LHCN-M2 (cell line): Measurements from ENCODE around the gene IGF2R. TPM values are rescaled to one million over a fixed set of nuclear protein-coding genes. Genes with fewer than 3 reads are reported as not detected.
"Not testable (repeated sequence)": the region's sequence is repeated elsewhere in the genome, so short reads cannot be mapped to it uniquely, and the experiment has no call there.

Experiments
- DNase-seq: peaks from one replicate; pipeline ENCODE4 v3.0.0-alpha.2; 2012; ENCODE audit warnings: low read depth
- total RNA-seq: library from RNA; depleted of rRNA; stranded (reverse); fragments of >200 nt; gene quantifications from 2 replicates; pipeline ENCODE4 v1.2.3, GENCODE V29; 2014

The IGF2R gene
- total RNA-seq, 1 experiment from 2014 or later: 50.5 TPM

- no peak for DNase-seq
Measured at GRCh38 chr6:159951772-159952171, 17.1 kb upstream of the IGF2R start.

- no peak for DNase-seq
Measured at GRCh38 chr6:159952289-159953005, 16.4 kb upstream of the IGF2R start.

GRCh38 chr6:159953091-159953601 lies 15.7 kb upstream of the IGF2R start:
- peak; percentile 63 for DNase-seq

GRCh38 chr6:159955945-159956361 lies 12.9 kb upstream of the IGF2R start:
- no peak for DNase-seq

GRCh38 chr6:159957071-159957673 lies 11.7 kb upstream of the IGF2R start:
- no peak for DNase-seq

GRCh38 chr6:159959165-159959975 lies 9.5 kb upstream of the IGF2R start:
- DNase-seq: no peak

GRCh38 chr6:159959976-159960384 lies 8.9 kb upstream of the IGF2R start:
- DNase-seq: no peak

- no peak for DNase-seq
Measured at GRCh38 chr6:159960485-159960884, 8.4 kb upstream of the IGF2R start.

GRCh38 chr6:159961528-159961927 lies 7.4 kb upstream of the IGF2R start:
- peak; percentile 49 for DNase-seq

- no peak for DNase-seq
Measured at GRCh38 chr6:159963111-159963510, 5.8 kb upstream of the IGF2R start.

- DNase-seq: no peak
Measured at GRCh38 chr6:159964046-159964445, 4.8 kb upstream of the IGF2R start.

- peak; percentile 51 for DNase-seq
Measured at GRCh38 chr6:159966339-159966738, 2.5 kb upstream of the IGF2R start.

- no peak for DNase-seq
Measured at GRCh38 chr6:159966981-159967380, 1.9 kb upstream of the IGF2R start.

GRCh38 chr6:159967621-159968020 lies 1.3 kb upstream of the IGF2R start:
- DNase-seq: not testable (repeated sequence)

- no peak for DNase-seq
Measured at GRCh38 chr6:159969204-159969912, 476 bp downstream of the IGF2R start.

GRCh38 chr6:159969921-159970320 lies 1.0 kb downstream of the IGF2R start:
- DNase-seq: peak; percentile 84

- no peak for DNase-seq
Measured at GRCh38 chr6:159970659-159971063, 1.8 kb downstream of the IGF2R start.

GRCh38 chr6:159971341-159972178 lies 2.7 kb downstream of the IGF2R start:
- no peak for DNase-seq

- no peak for DNase-seq
Measured at GRCh38 chr6:159972506-159973268, 3.8 kb downstream of the IGF2R start.

- no peak for DNase-seq
Measured at GRCh38 chr6:159973406-159973805, 4.5 kb downstream of the IGF2R start.
